RWPE1 (cell line): ENCODE data around the gene RTP3.
A peak's percentile ranks its signal among the peaks of the same experiment; 100 is the strongest.
"Not testable (repeated sequence)": the region's sequence is repeated elsewhere in the genome, so short reads cannot be mapped to it uniquely, and the experiment has no call there.

Experiments used
- CTCF ChIA-PET: fragments of 350-600 bp; sonication (Branson Sonifier 250); formaldehyde crosslinking; extraction: SDS; loops from one replicate; lab custom pipeline; 2021; lab: Yijun Ruan, JAX
- POLR2A ChIA-PET: fragments of 400-600 bp; formaldehyde crosslinking; extraction: SDS; loops from one replicate; lab custom pipeline; 2020; ENCODE audit warnings: antibody characterized with exemption; ENCODE audit not compliant: low non-redundant PET; lab: Yijun Ruan, JAX
- DNase-seq: peaks from one replicate; pipeline ENCODE4 v3.0.0; 2012; ENCODE audit warnings: low spot score
- H3K27ac ChIP-seq: fragments of 450-650 bp; 2 replicates; pipeline ENCODE4 v1.5.1; 2017
- CTCF ChIP-seq: fragments of 450-650 bp; conservative IDR thresholded peaks from 2 replicates; pipeline ENCODE4 v1.5.1; 2017; ENCODE audit warnings: low read depth, mild to moderate bottlenecking

The RTP3 gene

GRCh38 chr3:46520531-46520930 lies 22.8 kb downstream of the RTP3 start:
- no peak for TF ChIP-seq CTCF
- CTCF ChIA-PET = no interaction called here

GRCh38 chr3:46521096-46521495 lies 23.3 kb downstream of the RTP3 start:
- no peak overlapping the region; the same call in 1 of the 2 replicates for H3K27ac ChIP-seq
- ChIA-PET POLR2A (no interaction called here), CTCF (no interaction called here)
- TF ChIP-seq CTCF = no peak
- DNase-seq = no peak

More at GRCh38 chr3:46520531-46520930, 22.8 kb downstream of the RTP3 start:
- POLR2A ChIA-PET = no interaction called here
- no peak overlapping the region; the same call in 1 of the 2 replicates for H3K27ac ChIP-seq
- peak; percentile 38 for DNase-seq

- CTCF ChIA-PET, H3K27ac ChIP-seq, DNase-seq, POLR2A ChIA-PET: not testable (repeated sequence)
These were observed 24.4 kb downstream of the RTP3 start for GRCh38 chr3:46522201-46522600.

- ChIA-PET CTCF (no interaction called here), POLR2A (no interaction called here)
- no peak for DNase-seq
- no peak overlapping the region for H3K27ac ChIP-seq
- no peak for TF ChIP-seq CTCF
These were observed 25.8 kb downstream of the RTP3 start for GRCh38 chr3:46523556-46523955.

GRCh38 chr3:46524008-46524407 lies 26.2 kb downstream of the RTP3 start:
- CTCF ChIA-PET = no interaction called here
- TF ChIP-seq CTCF = no peak
- no peak overlapping the region for H3K27ac ChIP-seq
- DNase-seq = no peak
- POLR2A ChIA-PET = no interaction called here

- no peak for DNase-seq
- no peak overlapping the region for H3K27ac ChIP-seq
- no peak for TF ChIP-seq CTCF
- POLR2A ChIA-PET = no interaction called here
- CTCF ChIA-PET = no interaction called here
These were observed 27.1 kb downstream of the RTP3 start for GRCh38 chr3:46524832-46525231.

GRCh38 chr3:46527239-46527638 lies 29.5 kb downstream of the RTP3 start:
- CTCF ChIA-PET = no interaction called here
- POLR2A ChIA-PET = no interaction called here
- TF ChIP-seq CTCF = no peak
- DNase-seq = no peak
- no peak overlapping the region for H3K27ac ChIP-seq
